C4-2B (cell line): ENCODE data around the gene CYP1B1.

Source experiments
- ZFX ChIP-seq: fragments of 450-650 bp; IDR thresholded peaks from 2 replicates; pipeline ENCODE4 v1.6.1; 2017
- TF ChIP-seq, protein P1 (sequence below): fragments of 450-650 bp; conservative IDR thresholded peaks from 2 replicates; pipeline ENCODE4 v1.5.1; 2017; ENCODE audit warnings: mild to moderate bottlenecking

DNA sequence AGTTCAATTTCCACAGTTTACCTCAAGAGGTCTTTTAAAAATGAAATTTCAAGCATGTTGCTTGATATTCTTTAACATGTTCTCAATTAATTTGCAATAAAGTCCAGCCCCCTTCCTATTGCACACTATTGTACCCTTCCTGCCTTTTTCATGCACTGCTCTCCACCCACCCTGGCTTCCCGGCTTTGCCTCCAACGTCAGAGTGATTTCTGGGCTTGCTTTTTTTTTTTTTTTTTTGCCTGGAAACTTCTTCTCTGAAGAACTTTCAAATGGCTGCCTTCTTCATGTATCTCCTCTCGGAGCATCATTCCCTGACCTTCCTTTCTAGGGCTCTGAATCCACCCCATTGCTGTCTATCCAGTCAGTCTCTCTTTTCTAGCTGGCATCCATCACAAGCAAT is 24.4 kb upstream of the CYP1B1 start:
- TF ChIP-seq, protein P1, sequence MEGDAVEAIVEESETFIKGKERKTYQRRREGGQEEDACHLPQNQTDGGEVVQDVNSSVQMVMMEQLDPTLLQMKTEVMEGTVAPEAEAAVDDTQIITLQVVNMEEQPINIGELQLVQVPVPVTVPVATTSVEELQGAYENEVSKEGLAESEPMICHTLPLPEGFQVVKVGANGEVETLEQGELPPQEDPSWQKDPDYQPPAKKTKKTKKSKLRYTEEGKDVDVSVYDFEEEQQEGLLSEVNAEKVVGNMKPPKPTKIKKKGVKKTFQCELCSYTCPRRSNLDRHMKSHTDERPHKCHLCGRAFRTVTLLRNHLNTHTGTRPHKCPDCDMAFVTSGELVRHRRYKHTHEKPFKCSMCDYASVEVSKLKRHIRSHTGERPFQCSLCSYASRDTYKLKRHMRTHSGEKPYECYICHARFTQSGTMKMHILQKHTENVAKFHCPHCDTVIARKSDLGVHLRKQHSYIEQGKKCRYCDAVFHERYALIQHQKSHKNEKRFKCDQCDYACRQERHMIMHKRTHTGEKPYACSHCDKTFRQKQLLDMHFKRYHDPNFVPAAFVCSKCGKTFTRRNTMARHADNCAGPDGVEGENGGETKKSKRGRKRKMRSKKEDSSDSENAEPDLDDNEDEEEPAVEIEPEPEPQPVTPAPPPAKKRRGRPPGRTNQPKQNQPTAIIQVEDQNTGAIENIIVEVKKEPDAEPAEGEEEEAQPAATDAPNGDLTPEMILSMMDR, result no peak
- TF ChIP-seq ZFX, result no peak
